ENCODE results near the gene CYP19A1.

DNA sequence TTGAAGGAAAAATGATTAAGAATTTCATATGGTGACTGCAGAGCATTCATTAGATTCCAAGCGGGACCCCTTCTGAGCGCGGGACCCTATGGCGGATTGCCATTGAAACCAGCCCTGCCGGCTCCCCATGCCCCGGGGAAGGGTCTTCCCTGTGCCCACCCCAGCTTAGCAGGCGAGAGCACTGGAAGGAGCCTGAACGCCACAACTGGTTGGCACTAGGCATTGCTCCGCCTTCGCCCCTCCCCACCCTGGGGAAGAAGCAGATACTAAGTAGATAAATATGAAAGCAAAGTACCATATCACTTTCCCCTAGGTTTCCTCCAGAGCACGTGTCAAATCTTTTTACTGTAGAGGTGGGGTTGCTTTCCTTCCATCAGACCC, 70.7 kb downstream of the CYP19A1 start:
- TF ChIP-seq, protein P1, sequence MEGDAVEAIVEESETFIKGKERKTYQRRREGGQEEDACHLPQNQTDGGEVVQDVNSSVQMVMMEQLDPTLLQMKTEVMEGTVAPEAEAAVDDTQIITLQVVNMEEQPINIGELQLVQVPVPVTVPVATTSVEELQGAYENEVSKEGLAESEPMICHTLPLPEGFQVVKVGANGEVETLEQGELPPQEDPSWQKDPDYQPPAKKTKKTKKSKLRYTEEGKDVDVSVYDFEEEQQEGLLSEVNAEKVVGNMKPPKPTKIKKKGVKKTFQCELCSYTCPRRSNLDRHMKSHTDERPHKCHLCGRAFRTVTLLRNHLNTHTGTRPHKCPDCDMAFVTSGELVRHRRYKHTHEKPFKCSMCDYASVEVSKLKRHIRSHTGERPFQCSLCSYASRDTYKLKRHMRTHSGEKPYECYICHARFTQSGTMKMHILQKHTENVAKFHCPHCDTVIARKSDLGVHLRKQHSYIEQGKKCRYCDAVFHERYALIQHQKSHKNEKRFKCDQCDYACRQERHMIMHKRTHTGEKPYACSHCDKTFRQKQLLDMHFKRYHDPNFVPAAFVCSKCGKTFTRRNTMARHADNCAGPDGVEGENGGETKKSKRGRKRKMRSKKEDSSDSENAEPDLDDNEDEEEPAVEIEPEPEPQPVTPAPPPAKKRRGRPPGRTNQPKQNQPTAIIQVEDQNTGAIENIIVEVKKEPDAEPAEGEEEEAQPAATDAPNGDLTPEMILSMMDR (IDR thresholded peaks at IDR 0.05), result no peak
- no peak for TF ChIP-seq POLR2AphosphoS5 (IDR thresholded peaks at IDR 0.05)
- TF ChIP-seq POLR2A (IDR thresholded peaks at IDR 0.05), result no peak
- TF ChIP-seq EP300 (IDR thresholded peaks at IDR 0.05), result no peak

Measured in sigmoid colon (tissue), 4 donors.